ENCODE measurements around the gene SV2B.

SV2B gene

GRCh38 chr15:91140601-91141000 lies 40.5 kb downstream of the SV2B start:
- DNase-seq = no peak

- no peak for DNase-seq
Measured at GRCh38 chr15:91141097-91141496, 41.0 kb downstream of the SV2B start.

- DNase-seq = peak in 1 of 2 experiments; percentile 24
Measured at GRCh38 chr15:91142106-91142744, 42.2 kb downstream of the SV2B start.

- DNase-seq = no peak
Measured at GRCh38 chr15:91142946-91143345, 42.9 kb downstream of the SV2B start.

- no peak for DNase-seq
Measured at GRCh38 chr15:91146728-91147127, 46.7 kb downstream of the SV2B start.

- no peak for DNase-seq
Measured at GRCh38 chr15:91148243-91148642, 48.2 kb downstream of the SV2B start.

- no peak for DNase-seq
Measured at GRCh38 chr15:91150502-91151160, 50.6 kb downstream of the SV2B start.

- DNase-seq = no peak
Measured at GRCh38 chr15:91151781-91152563, 51.9 kb downstream of the SV2B start.

- no peak for DNase-seq
Measured at GRCh38 chr15:91152896-91153581, 53.0 kb downstream of the SV2B start.

- DNase-seq = no peak
Measured at GRCh38 chr15:91153954-91154353, 53.9 kb downstream of the SV2B start.

GRCh38 chr15:91156175-91156726 lies 56.2 kb downstream of the SV2B start:
- DNase-seq = no peak

- DNase-seq = no peak
Measured at GRCh38 chr15:91158415-91159394, 58.6 kb downstream of the SV2B start.

GRCh38 chr15:91165850-91166249 lies 65.8 kb downstream of the SV2B start:
- DNase-seq = no peak

- DNase-seq = no peak
Measured at GRCh38 chr15:91168457-91168856, 68.4 kb downstream of the SV2B start.

- no peak for DNase-seq
Measured at GRCh38 chr15:91171334-91171733, 71.3 kb downstream of the SV2B start.

GRCh38 chr15:91182101-91182500 lies 82.0 kb downstream of the SV2B start:
- DNase-seq = no peak

GRCh38 chr15:91183596-91183995 lies 83.5 kb downstream of the SV2B start:
- DNase-seq = no peak

- DNase-seq = no peak
Measured at GRCh38 chr15:91184441-91184840, 84.4 kb downstream of the SV2B start.

- DNase-seq = peak in 1 of 2 experiments; percentile 14
Measured at GRCh38 chr15:91186904-91187656, 87.0 kb downstream of the SV2B start.

GRCh38 chr15:91192285-91192684 lies 92.2 kb downstream of the SV2B start:
- no peak for DNase-seq
